Nucleus accumbens (tissue), 56 donors: ENCODE results near the gene MMS22L.
"Not testable (repeated sequence)": the region's sequence is repeated elsewhere in the genome, so short reads cannot be mapped to it uniquely, and the experiment has no call there.

Source experiments
- DNase-seq, 56 donors: peaks; one replicate each; lab custom pipeline; 2025; lab: John Stamatoyannopoulos, UW

Gene MMS22L

GRCh38 chr6:97231911-97232310 lies 51.1 kb downstream of the MMS22L start:
- DNase-seq = no peak

GRCh38 chr6:97222903-97223302 lies 60.1 kb downstream of the MMS22L start:
- no peak for DNase-seq

- no peak for DNase-seq
Measured at GRCh38 chr6:97218912-97219311, 64.1 kb downstream of the MMS22L start.

GRCh38 chr6:97215157-97215769 lies 67.8 kb downstream of the MMS22L start:
- DNase-seq = peak in 54 of 56 donors; percentile 1 to 79 (median 44)

DNA sequence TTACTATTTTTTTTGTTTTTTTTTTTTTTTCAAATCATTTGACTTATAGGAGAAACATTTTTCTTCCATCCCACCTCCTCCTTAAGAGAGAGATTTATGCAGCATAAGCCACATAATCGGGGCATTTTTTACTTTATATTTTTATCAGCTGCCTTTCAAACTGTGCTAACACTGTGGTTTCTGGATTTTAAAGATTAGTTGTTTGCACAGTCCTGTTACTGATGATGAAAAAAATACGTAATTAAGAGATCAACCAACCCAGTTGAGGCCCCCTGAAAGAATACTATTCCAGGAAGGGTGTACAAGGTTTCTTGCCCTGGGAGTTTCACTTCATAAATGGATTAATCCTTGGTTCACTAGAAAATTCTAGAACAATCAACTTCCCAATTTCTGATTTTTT lies 68.3 kb downstream of the MMS22L start:
- no peak for DNase-seq

GRCh38 chr6:97207383-97207782 lies 75.6 kb downstream of the MMS22L start:
- no peak for DNase-seq

DNA sequence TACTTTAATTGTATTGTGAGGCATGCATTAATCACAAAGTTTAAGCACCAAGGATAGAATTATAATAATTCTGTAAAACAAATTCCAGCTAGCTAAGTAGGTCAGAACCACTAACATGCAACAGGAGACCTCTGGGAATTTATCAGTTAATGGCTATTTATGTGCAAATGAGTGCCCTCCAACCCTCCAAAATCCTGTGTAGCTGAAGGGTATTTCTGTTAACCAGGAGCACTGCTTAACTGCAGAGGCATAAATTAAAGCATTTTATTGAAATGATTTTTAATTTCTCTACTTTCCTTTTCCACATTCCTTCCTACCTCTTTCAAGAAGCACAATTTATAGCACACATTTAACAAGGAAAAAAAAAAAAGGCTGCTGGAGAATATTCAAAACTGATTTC lies 77.0 kb downstream of the MMS22L start:
- no peak for DNase-seq

DNA sequence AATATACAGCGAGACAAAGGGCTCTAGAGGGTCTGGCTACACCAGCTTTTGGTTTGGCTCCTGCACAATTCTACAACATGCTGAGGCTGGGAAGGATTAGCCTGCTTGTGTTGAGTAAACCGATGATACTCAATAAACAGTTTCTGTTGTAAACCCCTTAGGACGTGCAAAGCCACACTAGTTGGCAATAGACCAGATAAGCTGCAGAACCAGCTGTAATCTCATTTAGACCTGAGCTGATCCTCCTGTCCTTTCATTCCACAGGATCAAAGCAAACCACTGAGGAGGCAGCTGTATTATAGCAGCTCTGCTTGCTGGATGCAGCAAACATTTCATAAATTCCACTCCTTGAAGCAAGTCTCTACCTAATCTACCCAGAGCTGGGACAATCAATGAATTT lies 79.7 kb downstream of the MMS22L start:
- no peak for DNase-seq

GRCh38 chr6:97198046-97198565 lies 84.9 kb downstream of the MMS22L start:
- DNase-seq = no peak

DNA sequence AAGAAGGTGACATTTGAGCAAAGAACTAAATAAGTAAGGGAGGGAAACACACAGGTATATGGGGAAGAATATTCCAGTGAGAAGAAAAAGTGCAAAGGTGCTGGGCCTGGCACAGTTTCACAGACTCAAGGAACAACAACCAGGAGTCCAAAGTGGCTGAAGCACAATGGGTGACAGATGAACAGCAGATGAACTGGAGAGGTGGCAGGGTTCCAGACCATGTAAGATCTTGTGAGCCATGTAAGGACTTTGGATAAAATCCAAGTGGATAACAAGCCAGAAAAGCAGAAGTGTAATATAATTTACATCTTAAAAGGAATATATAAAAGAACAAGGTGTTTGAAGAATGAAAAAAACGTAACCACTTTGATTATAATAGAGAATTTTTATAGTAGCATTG lies 87.9 kb downstream of the MMS22L start:
- no peak for DNase-seq

GRCh38 chr6:97189767-97190166 lies 93.2 kb downstream of the MMS22L start:
- DNase-seq = no peak

GRCh38 chr6:97187951-97188350 lies 95.1 kb downstream of the MMS22L start:
- DNase-seq = no peak

DNA sequence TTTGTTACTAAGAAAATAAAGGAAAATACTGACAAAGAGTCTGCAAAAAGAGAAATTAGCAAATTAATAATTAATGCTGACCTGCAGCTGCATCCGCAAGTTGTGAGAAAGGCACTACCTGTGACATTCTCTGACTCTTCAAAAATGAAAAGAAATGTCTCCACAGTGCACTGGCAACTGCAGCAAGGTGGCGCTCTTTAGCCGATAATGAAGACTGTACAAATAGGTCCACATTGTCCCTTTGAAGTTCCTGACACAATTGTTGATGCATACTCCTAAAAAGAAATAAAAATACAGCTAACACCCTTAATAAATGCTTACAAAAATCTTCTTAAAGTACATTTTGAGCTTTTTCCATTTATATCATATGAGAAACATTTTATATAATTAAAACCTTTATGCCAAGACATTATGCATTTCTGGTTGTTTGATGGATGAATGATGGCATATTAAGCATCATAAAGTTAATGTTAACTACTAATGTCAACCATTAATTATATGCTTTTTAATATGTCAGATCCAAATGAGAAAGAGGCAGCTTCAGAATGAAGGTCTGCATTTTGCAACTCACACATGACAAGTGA lies 96.5 kb downstream of the MMS22L start:
- peak in 49 of 56 donors; percentile 0 to 86 (median 32) for DNase-seq

DNA sequence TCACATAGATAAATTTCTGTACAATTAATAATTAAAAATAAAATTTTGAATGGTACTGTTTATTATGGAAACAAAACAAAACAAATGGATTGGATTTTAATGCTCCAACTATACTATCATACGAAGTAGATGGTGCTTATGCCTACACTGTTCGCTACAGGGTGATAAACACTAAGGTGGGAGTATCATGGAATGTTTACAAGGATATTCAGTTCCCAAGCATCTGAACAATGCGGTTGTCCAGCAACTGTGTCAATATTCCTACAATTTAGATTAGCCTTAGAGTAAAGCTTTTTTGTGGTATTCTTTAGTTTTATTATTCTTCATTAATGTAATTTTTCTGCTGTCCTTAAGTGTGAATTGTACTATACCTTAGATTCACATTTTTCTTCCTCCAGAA lies 105.1 kb downstream of the MMS22L start:
- no peak for DNase-seq

DNA sequence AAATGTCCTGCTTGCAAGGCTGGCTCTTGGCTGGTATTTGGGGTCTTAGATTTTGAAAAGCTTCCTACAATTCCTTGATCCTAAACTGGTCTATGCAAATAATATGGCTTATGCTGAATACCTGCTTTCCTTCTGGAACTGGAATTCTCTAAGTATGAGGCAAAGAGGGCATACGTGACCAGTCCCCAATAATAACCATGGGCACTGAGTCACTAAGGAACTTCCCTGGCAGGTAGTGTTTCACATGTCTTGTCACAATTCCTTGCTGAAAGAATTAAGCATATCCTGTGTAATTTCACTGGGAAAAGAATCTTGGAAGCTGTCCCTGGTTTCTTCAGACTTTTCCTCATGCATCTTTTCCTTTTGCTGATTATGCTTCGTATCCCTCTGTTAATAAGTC lies 106.5 kb downstream of the MMS22L start:
- DNase-seq = no peak

GRCh38 chr6:97175806-97176205 lies 107.2 kb downstream of the MMS22L start:
- no peak for DNase-seq

GRCh38 chr6:97174471-97174870 lies 108.5 kb downstream of the MMS22L start:
- DNase-seq = no peak

DNA sequence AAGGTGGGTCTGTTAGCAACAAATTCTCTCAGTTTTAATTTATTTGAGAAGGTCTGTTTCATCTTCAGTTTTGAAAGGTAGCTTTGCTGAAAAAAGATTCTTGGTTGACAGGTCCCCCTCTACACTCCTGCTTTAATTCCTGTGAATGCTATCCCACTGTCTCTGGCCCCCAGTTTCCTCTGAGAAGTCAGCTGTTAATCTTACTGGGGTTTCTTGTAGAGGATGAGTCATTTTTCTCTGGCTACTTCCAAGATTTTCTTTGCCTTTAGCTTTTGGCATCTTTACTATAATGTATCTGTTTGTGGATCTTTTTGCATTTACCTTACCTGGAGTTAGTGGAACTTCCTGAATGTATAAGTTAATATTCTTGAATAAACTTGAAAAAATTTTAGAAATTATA lies 122.7 kb downstream of the MMS22L start:
- DNase-seq = no peak

GRCh38 chr6:97155447-97155846 lies 127.6 kb downstream of the MMS22L start:
- DNase-seq = not testable (repeated sequence)

DNA sequence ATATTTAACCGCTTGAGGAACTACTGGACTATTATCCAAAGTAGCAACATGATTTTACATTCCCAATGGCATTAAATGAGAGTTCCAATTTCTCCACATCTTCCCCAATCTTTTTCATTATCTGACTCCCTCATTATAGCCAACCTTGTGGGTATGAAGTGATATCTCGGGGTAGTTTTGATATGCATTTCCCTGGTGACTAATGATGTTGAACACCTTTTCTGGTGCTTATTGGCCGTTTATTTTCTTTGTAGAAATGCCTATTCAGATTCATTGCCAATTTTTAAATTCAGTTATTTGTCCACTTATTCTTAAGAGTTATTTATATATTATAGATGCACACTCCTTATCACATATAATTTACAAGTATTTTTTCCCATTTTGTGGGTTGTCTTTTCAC lies 129.0 kb downstream of the MMS22L start:
- DNase-seq = no peak

DNA sequence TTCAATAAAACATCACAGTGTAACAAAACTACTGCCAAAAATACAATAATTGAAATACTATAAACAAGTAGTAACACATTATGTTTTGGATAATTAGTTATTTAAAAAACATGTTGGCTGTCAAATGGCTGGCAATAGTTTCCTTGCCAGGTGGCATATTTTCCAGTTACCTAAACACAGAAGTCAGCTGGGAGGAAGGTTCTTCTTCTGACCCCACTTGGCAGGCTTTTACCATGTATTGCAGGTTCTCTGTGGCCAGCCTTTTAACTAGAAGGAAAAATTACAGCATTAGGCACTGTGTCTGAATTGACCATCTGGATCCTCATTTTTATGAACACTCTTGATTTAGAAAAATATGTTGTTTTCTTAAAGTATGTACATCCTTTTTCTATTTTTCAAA lies 131.4 kb downstream of the MMS22L start:
- DNase-seq = no peak

DNA sequence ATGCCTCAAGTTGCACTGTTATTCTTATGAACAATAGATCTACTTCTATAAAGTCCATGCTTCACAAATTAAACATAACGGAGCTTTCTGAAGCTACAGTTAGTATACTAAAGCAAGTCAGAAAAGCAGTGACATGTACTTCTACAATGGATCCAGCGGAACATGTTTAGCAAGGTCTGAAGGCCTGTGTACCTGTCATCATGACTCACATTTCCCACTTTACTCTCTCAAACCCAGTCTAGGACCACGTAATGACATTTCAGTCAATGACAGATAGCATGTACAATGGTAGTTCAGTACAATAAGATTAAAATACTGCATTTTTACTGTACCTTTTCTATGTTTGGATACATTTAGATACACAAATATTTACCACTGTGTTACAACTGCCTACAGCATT lies 132.1 kb downstream of the MMS22L start:
- DNase-seq = no peak

DNA sequence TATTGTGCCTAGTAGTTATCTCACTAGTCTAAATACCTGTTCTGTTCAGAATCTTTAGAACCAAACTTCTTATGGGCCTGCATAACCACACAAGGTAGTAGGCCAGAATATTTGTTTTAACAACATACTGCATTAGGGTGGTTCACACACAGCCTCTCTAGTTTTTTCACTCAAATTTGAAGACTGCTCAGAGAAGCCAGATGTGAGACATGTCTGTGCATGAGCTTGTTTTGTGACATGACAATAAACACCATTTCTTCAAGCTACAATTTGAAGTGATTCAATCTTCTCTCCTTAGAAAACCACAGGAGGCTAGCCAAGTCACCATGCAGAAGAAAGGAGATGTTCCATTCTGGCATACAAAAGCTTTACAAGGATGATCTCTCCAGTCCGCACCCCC lies 135.6 kb downstream of the MMS22L start:
- no peak for DNase-seq
